ENCODE data around the gene SPATA13.

- TF ChIP-seq POLR2AphosphoS5 (IDR thresholded peaks at IDR 0.05; ENCODE audit: low read depth, low read length) (no peak), REST (IDR thresholded peaks at IDR 0.05; ENCODE audit: insufficient read depth in 1 of 2, low read depth in 2 of 2, low read length in 2 of 2) (no peak), SIN3A (IDR thresholded peaks at IDR 0.05; ENCODE audit: borderline replicate concordance, insufficient read depth, low read length) (no peak)
These were observed 80.8 kb downstream of the SPATA13 start for GRCh38 chr13:24241336-24241735.

Measured in PFSK-1 (cell line).